Measurements from ENCODE around the gene PTH.

PTH gene

GRCh38 chr11:13445588-13445987, 50.2 kb downstream of the PTH start:
- no peaks in the 10 kb centered on the region for H3K9me3 ChIP-seq (ENCODE audit: insufficient read depth, low read depth, low read length)

More at GRCh38 chr11:13445588-13445987, 50.2 kb downstream of the PTH start:
- Histone ChIP-seq H3K27me3 (ENCODE audit: insufficient read depth, low read length, poor library complexity, severe bottlenecking) (no peaks in the 10 kb centered on the region), H3K4me3 (ENCODE audit: low read length, poor library complexity, severe bottlenecking) (no peak overlapping the region), H3K36me3 (ENCODE audit: insufficient read depth, low read length) (no peaks in the 10 kb centered on the region), H3K4me2 (ENCODE audit: low read depth, low read length, poor library complexity, severe bottlenecking) (no peak overlapping the region), H2AFZ (ENCODE audit: low read length) (no peak overlapping the region), H3F3A (ENCODE audit: low read depth) (no peaks in the 10 kb centered on the region), H3K9me2 (replicated peaks; ENCODE audit: low read depth, low read length) (no peaks in the 10 kb centered on the region), H3K79me2 (ENCODE audit: insufficient read depth, low read length) (peaks cover 61% of the 10 kb centered on the region), H3K4me1 (ENCODE audit: insufficient read depth, low read length, poor library complexity, severe bottlenecking) (peaks cover 3% of the 10 kb centered on the region), H4K20me1 (ENCODE audit: insufficient read depth, low read length, poor library complexity, severe bottlenecking) (peaks cover 8% of the 10 kb centered on the region), H3K9ac (ENCODE audit: low read depth, low read length, poor library complexity, severe bottlenecking) (no peak overlapping the region)
- no peak for TF ChIP-seq CTCF (conservative IDR thresholded peaks at IDR 0.05; ENCODE audit: low read length)
- no peak for TF ChIP-seq EZH2phosphoT487 (IDR thresholded peaks at IDR 0.05; ENCODE audit: borderline replicate concordance)
